H1 (cell line): ENCODE results near the gene SOD2. TPM values are rescaled to one million over a fixed set of nuclear protein-coding genes. Genes with fewer than 3 reads are reported as not detected.

Experiments used
- CTCF ChIA-PET: fragments of 300-600 bp; sonication (Branson Sonifier 250); formaldehyde crosslinking; loops from one replicate; lab custom pipeline; 2021; ENCODE audit not compliant: partially characterized antibody; lab: Charles Lee
- POLR2A ChIA-PET: fragments of 300-600 bp; sonication (Branson Sonifier 250); formaldehyde crosslinking; loops from one replicate; lab custom pipeline; 2021; ENCODE audit warnings: inconsistent platforms; ENCODE audit not compliant: partially characterized antibody; lab: Charles Lee
- DNase-seq, 2 experiments: peaks; one replicate each; pipeline versions ENCODE4 v3.0.0 to v3.0.0-alpha.2; 2010 to 2022; ENCODE audit warnings: low spot score in 2 of 2, low read depth in 1 of 2, mixed read lengths in 1 of 2
- FAIRE-seq: peaks from 2 replicates; lab custom pipeline; 2011; peaks lifted over from hg19 to GRCh38; lab: Jason Lieb, UNC
- H2AFZ ChIP-seq: 2 replicates; pipeline ENCODE4 v1.8.1; 2012; ENCODE audit warnings: low read length, inconsistent platforms
- H2AK5ac ChIP-seq: 2 replicates; pipeline ENCODE4 v1.6.1; 2013; ENCODE audit warnings: low read depth, low read length
- H2BK120ac ChIP-seq: replicated peaks from 2 replicates; pipeline ENCODE3; 2013; ENCODE audit warnings: low read depth, low read length, inconsistent platforms
- H2BK12ac ChIP-seq: 2 replicates; pipeline ENCODE4 v1.6.1; 2013; ENCODE audit warnings: low read depth, low read length
- H2BK15ac ChIP-seq: 2 replicates; pipeline ENCODE4 v1.6.1; 2013; ENCODE audit warnings: low read length
- H2BK20ac ChIP-seq: 2 replicates; pipeline ENCODE4 v1.6.1; 2013; ENCODE audit warnings: low read length
- H2BK5ac ChIP-seq: 2 replicates; pipeline ENCODE4 v1.6.1; 2013; ENCODE audit warnings: low read depth, low read length
- H3K14ac ChIP-seq: 2 replicates; pipeline ENCODE4 v1.6.1; 2013; ENCODE audit warnings: inconsistent platforms; ENCODE audit not compliant: insufficient read length
- H3K18ac ChIP-seq: 2 replicates; pipeline ENCODE4 v1.6.1; 2013; ENCODE audit warnings: low read length; ENCODE audit errors: extremely low read depth
- H3K23ac ChIP-seq: 2 replicates; pipeline ENCODE4 v1.6.1; 2013; ENCODE audit warnings: inconsistent platforms; ENCODE audit not compliant: insufficient read length
- H3K23me2 ChIP-seq: 2 replicates; pipeline ENCODE4 v1.6.1; 2013; ENCODE audit warnings: low read depth, low read length
- H3K27ac ChIP-seq: 2 replicates; pipeline ENCODE4 v1.6.1; 2011; ENCODE audit warnings: low read depth, low read length, inconsistent platforms
- H3K27me3 ChIP-seq, 4 experiments: replicated peaks in 1 of 4; 1 replicate in 1 of 4; 2 replicates in 3 of 4; pipeline versions ENCODE4 v1.6.1 to v1.8.1; 2011 to 2013; ENCODE audit warnings: low read length in 3 of 4, mild to moderate bottlenecking in 3 of 4, inconsistent platforms in 2 of 4, mixed read lengths in 2 of 4, moderate library complexity in 1 of 4; ENCODE audit not compliant: control insufficient read depth in 3 of 4, insufficient read depth in 3 of 4; ENCODE audit errors: extremely low read depth in 1 of 4
- H3K36me3 ChIP-seq, 4 experiments: 2 replicates each; pipeline versions ENCODE4 v1.6.1 to v1.8.1; 2011 to 2013; ENCODE audit warnings: mild to moderate bottlenecking in 4 of 4, low read length in 3 of 4, moderate library complexity in 2 of 4, control low read depth in 1 of 4, inconsistent platforms in 1 of 4; ENCODE audit not compliant: insufficient read depth in 4 of 4, control insufficient read depth in 2 of 4
- H3K4ac ChIP-seq: replicated peaks from 2 replicates; pipeline ENCODE3; 2013; ENCODE audit warnings: low read length, low read depth, mixed read lengths, inconsistent platforms; ENCODE audit not compliant: insufficient read length
- H3K4me1 ChIP-seq, 4 experiments: replicated peaks in 1 of 4; 1 replicate in 1 of 4; 2 replicates in 3 of 4; pipeline versions ENCODE4 v1.6.1 to v1.8.1; 2011 to 2013; ENCODE audit warnings: low read length in 3 of 4, inconsistent platforms in 2 of 4, mixed read lengths in 1 of 4; ENCODE audit not compliant: insufficient read depth in 4 of 4, control insufficient read depth in 3 of 4
- H3K4me2 ChIP-seq, 2 experiments: 2 replicates each; pipeline versions ENCODE4 v1.6.1 to v1.8.1; 2011 to 2013; ENCODE audit warnings: low read depth in 2 of 2, low read length in 2 of 2, control low read depth in 1 of 2, inconsistent platforms in 1 of 2, mild to moderate bottlenecking in 1 of 2; ENCODE audit not compliant: insufficient read depth in 1 of 2
- H3K4me3 ChIP-seq, 4 experiments: fragments of 200-600, 300-600 bp in 1 of 4; sonication (generic), shearing (Covaris generic), sonication (Bioruptor Twin) in 1 of 4; 2 replicates each; pipeline versions ENCODE4 v1.5.1 to v1.8.1; 2011 to 2016; ENCODE audit warnings: low read length in 4 of 4, low read depth in 3 of 4, control low read depth in 2 of 4, inconsistent platforms in 2 of 4, mild to moderate bottlenecking in 2 of 4, mixed read lengths in 1 of 4, moderate library complexity in 1 of 4; ENCODE audit not compliant: insufficient read depth in 2 of 4; ENCODE audit errors: extremely low read depth in 1 of 4
- H3K56ac ChIP-seq: replicated peaks from 2 replicates; pipeline ENCODE3; 2013; ENCODE audit warnings: low read depth, mild to moderate bottlenecking, mixed read lengths, low read length, inconsistent platforms; ENCODE audit not compliant: insufficient read length
- H3K79me1 ChIP-seq: 2 replicates; pipeline ENCODE4 v1.6.1; 2013; ENCODE audit warnings: low read depth, low read length, control low read depth
- H3K79me2 ChIP-seq, 2 experiments: 2 replicates each; pipeline versions ENCODE4 v1.6.1 to v1.8.1; 2012 to 2013; ENCODE audit warnings: low read length in 2 of 2, mild to moderate bottlenecking in 2 of 2, inconsistent platforms in 1 of 2; ENCODE audit not compliant: insufficient read depth in 2 of 2, control insufficient read depth in 1 of 2
- H3K9ac ChIP-seq, 4 experiments: replicated peaks in 1 of 4; 1 replicate in 1 of 4; 2 replicates in 3 of 4; pipeline versions ENCODE4 v1.6.1 to v1.8.1; 2011 to 2013; ENCODE audit warnings: low read depth in 3 of 4, low read length in 3 of 4, control low read depth in 2 of 4, mild to moderate bottlenecking in 2 of 4, moderate library complexity in 2 of 4, inconsistent platforms in 1 of 4; ENCODE audit errors: extremely low read depth in 1 of 4
- H3K9me3 ChIP-seq, 2 experiments: 2 replicates each; pipeline versions ENCODE4 v1.6.1 to v1.8.1; 2012 to 2013; ENCODE audit warnings: mild to moderate bottlenecking in 2 of 2, moderate library complexity in 2 of 2, control low read depth in 1 of 2, inconsistent platforms in 1 of 2, low read depth in 1 of 2, low read length in 1 of 2, mixed read lengths in 1 of 2; ENCODE audit not compliant: insufficient read depth in 2 of 2
- H4K20me1 ChIP-seq, 2 experiments: replicated peaks in 1 of 2; 2 replicates each; pipeline versions ENCODE3 to v1.8.1; 2011 to 2013; ENCODE audit warnings: inconsistent platforms in 2 of 2, low read length in 2 of 2, mild to moderate bottlenecking in 1 of 2; ENCODE audit not compliant: insufficient read depth in 2 of 2, control insufficient read depth in 1 of 2
- H4K5ac ChIP-seq: 2 replicates; pipeline ENCODE4 v1.6.1; 2013; ENCODE audit warnings: low read length, low read depth, mixed read lengths, inconsistent platforms; ENCODE audit not compliant: insufficient read length
- H4K8ac ChIP-seq: 2 replicates; pipeline ENCODE4 v1.8.0; 2013; ENCODE audit warnings: mild to moderate bottlenecking, moderate library complexity, low read length, inconsistent platforms; ENCODE audit not compliant: insufficient read depth; ENCODE audit errors: extremely low read depth
- H4K91ac ChIP-seq: replicated peaks from 2 replicates; pipeline ENCODE3; 2013; ENCODE audit warnings: low read length, mixed read lengths, inconsistent platforms; ENCODE audit not compliant: insufficient read length
- CTCF ChIP-seq, 3 experiments: IDR thresholded peaks; 1 replicate in 2 of 3; 2 replicates in 1 of 3; pipeline versions ENCODE4 v1.5.1 to v1.6.1; 2011; ENCODE audit warnings: low read length in 3 of 3, mild to moderate bottlenecking in 3 of 3, inconsistent platforms in 2 of 3, low read depth in 1 of 3, moderate library complexity in 1 of 3; ENCODE audit not compliant: insufficient read depth in 1 of 3; ENCODE audit errors: control extremely low read depth in 1 of 3
- WGBS, 2 experiments: shearing (Covaris generic) in 1 of 2; methylation state at CpG; one replicate each; pipeline versions ENCODE4 v1.1.6 to v1.1.7; 2013 to 2015; ENCODE audit warnings: low lambda C conversion rate in 2 of 2, mixed read lengths in 2 of 2, inconsistent platforms in 1 of 2, low coverage in 1 of 2, missing lambda C conversion rate in 1 of 2; ENCODE audit not compliant: insufficient replicate concordance in 2 of 2, insufficient coverage in 1 of 2, insufficient read length in 1 of 2; ENCODE audit errors: extremely low coverage in 1 of 2, missing lambda C conversion rate in 1 of 2; 5-methylcytosine and 5-hydroxymethylcytosine counted together
- polyA plus RNA-seq, 7 experiments: library from polyadenylated mRNA; depleted of rRNA in 3 of 7; stranded (reverse) in 5 of 7; unstranded in 2 of 7; fragments of >200 nt in 5 of 7; fragments of 200-250 nt in 2 of 7; gene quantifications; 1 replicate in 5 of 7; 2 replicates in 1 of 7; 4 replicates in 1 of 7; pipeline versions ENCODE4 v1.2.1 to v1.2.3, GENCODE V29; 2011 to 2013; ENCODE audit warnings: missing spikeins in 2 of 7, mixed read lengths in 2 of 7
- total RNA-seq: library from RNA; stranded (reverse); fragmentation: NEBNext Ultra II Directional; extraction: Animal tissue kit (Norgen Biotek cat#: 25700); gene quantifications from 2 replicates; pipeline ENCODE4 v1.2.1, GENCODE V29; 2021

Gene SOD2
- total and polyA plus RNA-seq, 2 of the 8 experiments (the other 6 are each of a cell fraction or from before 2014, with no cell fraction given), result 31.1 to 88.7 TPM

GRCh38 chr6:159680104-159680503 is 12.9 kb downstream of the SOD2 start:
- 88% methylated on average over 3 of the region's 3 CpGs; no CpG with 5 or more reads in 1 of the 2 experiments for WGBS, 2 experiments
- no peaks in the 10 kb centered on the region for H3K27me3 ChIP-seq
- no peak overlapping the region for H2AFZ ChIP-seq
- no peak for DNase-seq
- H2BK15ac ChIP-seq, result no peak overlapping the region
- H4K8ac ChIP-seq, result no peak overlapping the region
- H3K27ac ChIP-seq, result no peak overlapping the region
- H2BK12ac ChIP-seq, result no peak overlapping the region
- no peak overlapping the region for H2BK120ac ChIP-seq
- POLR2A ChIA-PET, result interaction anchor here (1.6 kb wide), 1 partner anchor 12 kb away, joined by 9 read pairs; no protein-coding TSS in a partner anchor
- H2BK5ac ChIP-seq, result no peak overlapping the region
- H4K20me1 ChIP-seq, result no peaks in the 10 kb centered on the region
- H3K79me2 ChIP-seq, result no peaks in the 10 kb centered on the region
- no peak overlapping the region for H3K18ac ChIP-seq
- no peak overlapping the region for H3K9ac ChIP-seq
- H3K14ac ChIP-seq, result no peak overlapping the region
- H4K91ac ChIP-seq, result no peak overlapping the region
- no peaks in the 10 kb centered on the region for H3K23me2 ChIP-seq
- H3K23ac ChIP-seq, result no peak overlapping the region
- H2BK20ac ChIP-seq, result no peak overlapping the region
- H3K4me2 ChIP-seq, result no peak overlapping the region
- no peak overlapping the region for H3K56ac ChIP-seq
- H3K79me1 ChIP-seq, result no peaks in the 10 kb centered on the region
- FAIRE-seq, result no peak
- H3K36me3 ChIP-seq, result peaks cover 0 to 40% (median 12%) of the 10 kb centered on the region in 4 experiments; a peak in 5 of 8 replicates
- H3K4me1 ChIP-seq, result no peaks in the 10 kb centered on the region
- H2AK5ac ChIP-seq, result no peak overlapping the region
- H3K9me3 ChIP-seq, result no peaks in the 10 kb centered on the region
- CTCF ChIA-PET, result interaction anchor here (1.1 to 1.9 kb wide), 3 partner anchors 12 to 506 kb away, joined by 3 to 7 read pairs (median 5); no protein-coding TSS in a partner anchor
- no peak overlapping the region for H4K5ac ChIP-seq
- no peak overlapping the region for H3K4me3 ChIP-seq
- H3K4ac ChIP-seq, result no peak overlapping the region
- no peak for TF ChIP-seq CTCF (IDR thresholded peaks at IDR 0.05; ENCODE audit: control extremely low read depth in 1 of 3, insufficient read depth in 1 of 3, low read depth in 1 of 3, low read length in 3 of 3)
